Astrocyte of the cerebellum (primary cell): ENCODE results near the gene MAP3K14.

Experiments
- DNase-seq: peaks from one replicate; pipeline ENCODE4 v3.0.0-alpha.2; 2011; ENCODE audit warnings: low read depth
- H3K4me3 ChIP-seq: 2 replicates; pipeline ENCODE4 v1.5.1; 2011; ENCODE audit warnings: mild to moderate bottlenecking, low read depth, low read length, moderate library complexity
- in situ Hi-C: cut with HindIII; loops from 2 replicates; pipeline ENCODE4 v1.10.0; 2017; ENCODE audit warnings: low sequenced_read_pairs
- TF ChIP-seq, protein P1 (sequence below): IDR thresholded peaks from 2 replicates; pipeline ENCODE4 v1.5.1; 2012; ENCODE audit warnings: low read length, low read depth, moderate library complexity, mild to moderate bottlenecking; ENCODE audit errors: missing control alignments

Gene MAP3K14

DNA sequence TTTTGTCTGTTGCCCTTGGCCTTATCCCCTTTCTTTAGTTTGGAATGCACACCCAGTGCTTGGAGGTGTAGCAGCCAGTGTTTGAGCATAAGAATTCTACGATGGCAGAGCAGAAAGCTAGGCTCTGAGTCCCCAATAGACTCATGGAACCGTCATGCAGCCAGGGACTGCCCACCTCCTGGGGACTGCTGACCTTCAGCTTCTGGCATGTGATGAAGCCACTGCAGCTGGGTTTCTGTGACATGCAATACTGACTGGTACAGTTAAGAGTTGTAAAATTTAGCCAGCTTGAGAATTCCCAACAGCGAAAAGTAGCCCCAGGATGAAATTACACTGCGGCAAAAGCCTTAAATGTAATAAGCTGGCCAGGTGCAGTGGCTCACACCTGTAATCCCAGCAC lies 9.0 kb upstream of the MAP3K14 start:
- DNase-seq, result no peak
- TF ChIP-seq, protein P1, sequence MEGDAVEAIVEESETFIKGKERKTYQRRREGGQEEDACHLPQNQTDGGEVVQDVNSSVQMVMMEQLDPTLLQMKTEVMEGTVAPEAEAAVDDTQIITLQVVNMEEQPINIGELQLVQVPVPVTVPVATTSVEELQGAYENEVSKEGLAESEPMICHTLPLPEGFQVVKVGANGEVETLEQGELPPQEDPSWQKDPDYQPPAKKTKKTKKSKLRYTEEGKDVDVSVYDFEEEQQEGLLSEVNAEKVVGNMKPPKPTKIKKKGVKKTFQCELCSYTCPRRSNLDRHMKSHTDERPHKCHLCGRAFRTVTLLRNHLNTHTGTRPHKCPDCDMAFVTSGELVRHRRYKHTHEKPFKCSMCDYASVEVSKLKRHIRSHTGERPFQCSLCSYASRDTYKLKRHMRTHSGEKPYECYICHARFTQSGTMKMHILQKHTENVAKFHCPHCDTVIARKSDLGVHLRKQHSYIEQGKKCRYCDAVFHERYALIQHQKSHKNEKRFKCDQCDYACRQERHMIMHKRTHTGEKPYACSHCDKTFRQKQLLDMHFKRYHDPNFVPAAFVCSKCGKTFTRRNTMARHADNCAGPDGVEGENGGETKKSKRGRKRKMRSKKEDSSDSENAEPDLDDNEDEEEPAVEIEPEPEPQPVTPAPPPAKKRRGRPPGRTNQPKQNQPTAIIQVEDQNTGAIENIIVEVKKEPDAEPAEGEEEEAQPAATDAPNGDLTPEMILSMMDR, result no peak
- in situ Hi-C loops, result no loop called here
- H3K4me3 ChIP-seq, result no peak overlapping the region

DNA sequence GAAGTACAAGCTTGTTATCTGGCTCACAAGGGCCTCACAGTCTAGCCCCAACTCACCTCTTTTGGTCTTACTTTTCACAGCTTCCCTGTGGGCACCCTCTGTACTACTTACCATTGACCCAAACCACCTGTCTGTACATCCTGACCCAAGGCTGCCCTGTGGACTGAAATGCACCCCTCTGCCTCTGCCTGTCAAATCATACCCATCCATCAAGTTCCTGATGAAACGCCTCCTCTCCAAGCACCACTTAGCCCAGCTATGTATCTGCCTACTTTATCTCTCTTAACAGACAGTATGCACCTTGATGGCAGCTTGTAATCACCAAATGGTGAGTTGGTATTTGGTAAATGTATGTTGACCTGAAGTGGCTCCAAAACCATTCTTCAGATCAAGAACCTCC lies 7.5 kb upstream of the MAP3K14 start:
- DNase-seq, result no peak
- TF ChIP-seq, protein P1, result no peak
- in situ Hi-C loops, result no loop called here
- no peak overlapping the region for H3K4me3 ChIP-seq

GRCh38 chr17:45322168-45322567 lies 5.3 kb upstream of the MAP3K14 start:
- in situ Hi-C loops, result no loop called here
- TF ChIP-seq, protein P1, result no peak
- no peak for DNase-seq
- H3K4me3 ChIP-seq, result no peak overlapping the region

DNA sequence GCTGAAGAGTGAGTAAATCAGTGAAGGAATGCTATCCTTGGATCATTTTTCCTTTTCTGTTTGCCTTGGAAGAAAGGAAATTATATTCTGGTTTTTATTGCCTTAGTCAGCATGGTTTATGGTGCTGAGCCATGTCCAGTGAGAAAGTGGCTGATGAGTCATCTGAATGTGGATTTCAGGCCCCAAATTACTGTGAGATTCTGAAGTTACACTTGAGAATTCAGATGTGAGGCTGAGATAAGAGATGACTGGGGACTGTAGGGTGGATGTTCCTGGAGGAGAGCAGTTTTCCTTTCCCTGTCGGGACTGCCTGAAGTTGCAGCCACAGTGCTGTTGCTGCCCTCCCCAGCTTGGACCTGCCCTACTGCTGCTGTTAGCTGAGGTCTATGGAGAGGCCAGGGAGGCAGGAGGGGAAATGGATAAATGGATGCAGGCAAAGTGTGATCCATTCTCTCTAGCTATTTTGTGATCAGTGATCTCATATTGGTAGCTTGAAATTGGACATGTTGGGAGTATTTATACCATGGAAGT lies 4.2 kb upstream of the MAP3K14 start:
- no peak overlapping the region for H3K4me3 ChIP-seq
- DNase-seq, result peak; percentile 93

DNA sequence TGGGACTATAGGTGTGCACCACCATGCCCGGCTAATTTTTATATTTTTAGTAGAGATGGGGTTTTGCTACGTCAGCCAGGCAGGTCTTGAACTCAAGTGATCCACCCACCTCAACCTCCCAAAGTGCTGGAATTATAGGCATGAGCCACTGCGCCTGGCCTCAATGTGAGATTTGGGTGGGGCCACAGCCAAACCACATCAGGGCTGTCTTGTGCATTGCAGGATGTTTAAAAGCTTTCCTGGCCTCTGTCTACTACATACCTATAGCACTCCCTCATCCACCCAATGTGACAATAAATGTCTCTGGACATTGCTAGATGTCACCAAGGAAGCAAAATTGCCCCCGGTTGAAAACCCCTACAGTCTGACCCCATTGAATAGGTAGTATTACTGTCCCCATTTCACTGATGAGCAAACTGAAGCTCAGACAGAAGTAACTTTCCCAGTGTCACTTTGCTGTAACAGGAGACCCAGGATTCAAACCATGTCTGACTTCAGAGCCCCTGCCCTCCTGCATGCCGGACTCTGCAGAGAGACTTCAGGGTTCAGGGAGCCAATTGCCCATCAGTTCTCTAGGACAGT lies 3.6 kb upstream of the MAP3K14 start:
- DNase-seq, result peak; percentile 66
- H3K4me3 ChIP-seq, result no peak overlapping the region
- TF ChIP-seq, protein P1, result no peak
- in situ Hi-C loops, result no loop called here

More for the DNA sequence above, 4.2 kb upstream of the MAP3K14 start:
- in situ Hi-C loops, result no loop called here
- TF ChIP-seq, protein P1, result no peak

GRCh38 chr17:45319239-45319703 lies 2.5 kb upstream of the MAP3K14 start:
- TF ChIP-seq, protein P1, result no peak
- no peak for DNase-seq
- in situ Hi-C loops, result loop anchor here (5.0 kb wide), 1 partner anchor 72 kb away; no protein-coding TSS in a partner anchor
- H3K4me3 ChIP-seq, result no peak overlapping the region
